DOHH2 (cell line): ENCODE results near the gene STX18.

Experiments
- H3F3A ChIP-seq: fragments of 200-600 bp; sonication (generic), shearing (Covaris generic); 2 replicates; pipeline ENCODE4 v1.6.0; 2016; ENCODE audit warnings: antibody characterized with exemption, mild to moderate bottlenecking; ENCODE audit not compliant: control insufficient read depth, insufficient read depth
- H3K27ac ChIP-seq: fragments of 200-600 bp; sonication (generic); 2 replicates; pipeline ENCODE4 v1.5.1; 2014; ENCODE audit warnings: low read depth, mild to moderate bottlenecking, low read length, moderate library complexity
- H3K27me3 ChIP-seq: fragments of 200-600 bp; sonication (generic); 2 replicates; pipeline ENCODE4 v1.6.1; 2014; ENCODE audit warnings: mild to moderate bottlenecking, low read length, mixed read lengths; ENCODE audit not compliant: control insufficient read depth
- H3K36me3 ChIP-seq: fragments of 200-600 bp; sonication (generic); 2 replicates; pipeline ENCODE4 v1.6.1; 2014; ENCODE audit warnings: mild to moderate bottlenecking, low read length, moderate library complexity, mixed read lengths; ENCODE audit not compliant: control insufficient read depth
- H3K4me1 ChIP-seq: fragments of 200-600 bp; sonication (generic); 2 replicates; pipeline ENCODE4 v1.6.1; 2014; ENCODE audit warnings: mild to moderate bottlenecking, low read length, mixed read lengths; ENCODE audit not compliant: control insufficient read depth
- H3K4me2 ChIP-seq: fragments of 200-600 bp; sonication (generic); 2 replicates; pipeline ENCODE4 v1.6.0; 2014; ENCODE audit warnings: mild to moderate bottlenecking, low read length, moderate library complexity
- H3K4me3 ChIP-seq: fragments of 200-600 bp; sonication (generic); 2 replicates; pipeline ENCODE4 v1.5.1; 2014; ENCODE audit warnings: mild to moderate bottlenecking, low read length, mixed read lengths
- H3K79me2 ChIP-seq: fragments of 200-600 bp; sonication (generic); 2 replicates; pipeline ENCODE4 v1.6.1; 2014; ENCODE audit warnings: mild to moderate bottlenecking, low read length, mixed read lengths; ENCODE audit not compliant: control insufficient read depth
- H3K9me2 ChIP-seq: fragments of 200-600 bp; sonication (generic); replicated peaks from 2 replicates; pipeline ENCODE4 v1.6.1; 2014; ENCODE audit warnings: mild to moderate bottlenecking, low read length, mixed read lengths; ENCODE audit not compliant: control insufficient read depth
- H3K9me3 ChIP-seq: fragments of 200-600 bp; sonication (generic); 2 replicates; pipeline ENCODE4 v1.6.1; 2014; ENCODE audit warnings: antibody characterized with exemption, low read length, mixed read lengths; ENCODE audit not compliant: control insufficient read depth, insufficient read depth
- H4K20me1 ChIP-seq: fragments of 200-600 bp; sonication (generic); 2 replicates; pipeline ENCODE4 v1.6.0; 2014; ENCODE audit warnings: low read depth, mild to moderate bottlenecking, antibody characterized with exemption, low read length, moderate library complexity; ENCODE audit not compliant: control insufficient read depth, insufficient read depth
- CTCF ChIP-seq: fragments of 200-600 bp; sonication (generic); IDR thresholded peaks from one replicate; pipeline ENCODE4 v1.5.1; 2014; ENCODE audit warnings: antibody characterized with exemption, mild to moderate bottlenecking, low read depth, low read length; ENCODE audit not compliant: poor library complexity, severe bottlenecking
- EZH2phosphoT487 ChIP-seq: fragments of 200-600 bp; sonication (generic); IDR thresholded peaks from 2 replicates; pipeline ENCODE4 v1.6.1; 2017; ENCODE audit warnings: borderline replicate concordance, mild to moderate bottlenecking, antibody characterized with exemption, low read length, moderate library complexity, mixed read lengths

The STX18 gene

GRCh38 chr4:4427886-4428285, 114.0 kb downstream of the STX18 start:
- H3K27me3 ChIP-seq = no peaks in the 10 kb centered on the region
- no peaks in the 10 kb centered on the region for H3F3A ChIP-seq
- H3K9me2 ChIP-seq = no peaks in the 10 kb centered on the region
- H3K4me1 ChIP-seq = peaks cover 7% of the 10 kb centered on the region
- H3K4me3 ChIP-seq = no peak overlapping the region
- H3K79me2 ChIP-seq = no peaks in the 10 kb centered on the region
- H3K36me3 ChIP-seq = peaks cover 3% of the 10 kb centered on the region; the same call in 1 of the 2 replicates
- no peak for TF ChIP-seq CTCF
- no peak for TF ChIP-seq EZH2phosphoT487
- no peak overlapping the region for H3K27ac ChIP-seq
- H4K20me1 ChIP-seq = no peaks in the 10 kb centered on the region
- no peaks in the 10 kb centered on the region for H3K9me3 ChIP-seq
- H3K4me2 ChIP-seq = no peak overlapping the region

- Histone ChIP-seq H3K36me3 (peaks cover 3% of the 10 kb centered on the region; the same call in 1 of the 2 replicates), H3K27me3 (no peaks in the 10 kb centered on the region), H4K20me1 (no peaks in the 10 kb centered on the region), H3F3A (no peaks in the 10 kb centered on the region), H3K79me2 (no peaks in the 10 kb centered on the region), H3K27ac (no peak overlapping the region), H3K9me3 (no peaks in the 10 kb centered on the region), H3K9me2 (no peaks in the 10 kb centered on the region), H3K4me3 (no peak overlapping the region), H3K4me1 (peaks cover 7% of the 10 kb centered on the region), H3K4me2 (no peak overlapping the region)
- no peak for TF ChIP-seq CTCF
- TF ChIP-seq EZH2phosphoT487 = no peak
These were observed 114.6 kb downstream of the STX18 start for GRCh38 chr4:4427121-4427870.

GRCh38 chr4:4426511-4427120, 115.2 kb downstream of the STX18 start:
- Histone ChIP-seq H4K20me1 (no peaks in the 10 kb centered on the region), H3K79me2 (no peaks in the 10 kb centered on the region), H3K4me1 (peaks cover 7% of the 10 kb centered on the region), H3F3A (no peaks in the 10 kb centered on the region), H3K36me3 (peaks cover 4% of the 10 kb centered on the region; the same call in 1 of the 2 replicates), H3K9me2 (no peaks in the 10 kb centered on the region), H3K27ac (no peak overlapping the region), H3K4me3 (no peak overlapping the region), H3K4me2 (no peak overlapping the region), H3K9me3 (no peaks in the 10 kb centered on the region), H3K27me3 (no peaks in the 10 kb centered on the region)
- TF ChIP-seq EZH2phosphoT487 = no peak
- TF ChIP-seq CTCF = no peak
